ENCODE measurements around the gene HS3ST1.

The HS3ST1 gene

DNA sequence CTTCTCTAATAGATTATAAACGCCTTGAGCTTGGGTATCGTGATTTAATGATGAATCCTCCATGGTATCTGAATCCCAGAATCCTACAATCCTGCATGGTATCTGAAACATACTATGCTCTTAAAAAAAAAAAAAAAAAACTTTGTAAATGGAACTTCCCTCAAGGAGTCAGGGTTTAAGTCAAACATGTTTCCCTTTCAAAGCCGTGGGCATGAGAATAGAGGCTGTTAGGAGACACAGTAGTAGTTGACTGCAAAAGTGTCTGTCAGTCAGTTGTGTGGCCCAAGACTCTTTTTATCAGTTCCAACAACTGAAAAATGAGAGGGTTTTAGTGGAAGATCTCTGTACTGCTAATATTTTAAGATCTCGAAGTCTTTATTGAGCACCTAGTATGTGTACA, 2.4 kb upstream of the HS3ST1 start:
- no peak for DNase-seq (ENCODE audit: low spot score)

DNA sequence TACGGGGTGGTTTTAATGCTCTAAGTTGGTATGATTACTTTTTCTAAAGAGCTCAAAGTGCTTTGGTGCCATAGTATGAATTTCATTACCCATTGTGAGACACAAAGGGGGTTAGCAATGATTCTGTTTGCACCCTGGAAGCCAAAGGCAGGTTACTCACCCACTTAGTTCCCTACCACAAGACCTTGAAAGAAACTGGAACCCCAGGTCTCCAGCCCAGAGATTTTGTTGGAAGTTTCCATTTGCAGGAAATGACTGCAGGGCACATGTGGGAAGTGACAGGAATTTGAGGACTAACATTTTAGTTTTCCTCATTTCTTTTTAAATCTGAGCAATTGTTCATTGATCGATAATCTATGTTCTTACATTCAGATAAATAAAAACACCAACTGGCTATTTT, 1.8 kb upstream of the HS3ST1 start:
- no peak for DNase-seq (ENCODE audit: low spot score)

- DNase-seq (ENCODE audit: low spot score): no peak
Observed at GRCh38 chr4:11429699-11430045, 978 bp upstream of the HS3ST1 start.

DNA sequence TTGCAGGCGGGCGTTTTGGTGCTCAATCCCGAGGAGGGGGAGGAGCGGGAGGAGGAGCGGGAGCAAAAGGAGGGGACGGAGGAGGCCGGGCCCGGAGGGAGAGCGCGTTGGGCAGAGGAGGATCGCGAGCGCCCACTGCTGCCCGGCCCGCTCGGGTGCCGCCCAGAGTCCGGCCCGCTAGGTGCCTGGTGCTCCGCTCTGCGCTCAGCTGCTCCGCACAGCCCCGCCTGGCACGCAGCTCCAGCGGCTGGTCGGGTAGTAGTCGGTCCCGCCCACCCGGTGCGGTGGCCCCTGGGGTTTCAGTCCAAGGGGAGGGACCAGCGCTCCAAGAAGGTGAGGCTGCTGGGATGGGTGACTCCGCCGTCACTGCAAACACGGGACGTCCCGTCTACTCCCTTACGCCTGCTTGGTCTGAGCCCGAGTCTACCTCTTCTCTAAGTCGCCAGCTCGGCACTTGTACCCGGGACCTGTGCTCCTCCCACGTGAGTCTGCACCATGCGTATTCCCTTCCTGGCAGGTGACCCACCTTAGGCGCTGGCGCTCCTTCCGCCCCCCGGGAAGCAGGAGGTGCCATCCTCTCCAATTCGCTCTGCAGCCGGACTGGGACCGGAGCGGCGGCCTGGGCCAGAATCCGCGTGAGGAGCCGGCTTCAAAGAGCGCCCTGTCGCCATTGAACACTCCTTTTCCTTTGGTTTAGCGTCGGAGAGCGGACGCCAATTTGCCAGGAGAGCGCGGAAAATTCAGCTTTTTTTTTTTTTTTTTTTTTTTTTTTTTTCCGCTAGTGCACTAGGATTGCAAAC, 405 bp upstream of the HS3ST1 start:
- DNase-seq (ENCODE audit: low spot score): peak; percentile 80

GRCh38 chr4:11427121-11427996, 1.3 kb downstream of the HS3ST1 start:
- DNase-seq (ENCODE audit: low spot score): no peak

GRCh38 chr4:11426731-11427120, 2.0 kb downstream of the HS3ST1 start:
- no peak for DNase-seq (ENCODE audit: low spot score)

DNA sequence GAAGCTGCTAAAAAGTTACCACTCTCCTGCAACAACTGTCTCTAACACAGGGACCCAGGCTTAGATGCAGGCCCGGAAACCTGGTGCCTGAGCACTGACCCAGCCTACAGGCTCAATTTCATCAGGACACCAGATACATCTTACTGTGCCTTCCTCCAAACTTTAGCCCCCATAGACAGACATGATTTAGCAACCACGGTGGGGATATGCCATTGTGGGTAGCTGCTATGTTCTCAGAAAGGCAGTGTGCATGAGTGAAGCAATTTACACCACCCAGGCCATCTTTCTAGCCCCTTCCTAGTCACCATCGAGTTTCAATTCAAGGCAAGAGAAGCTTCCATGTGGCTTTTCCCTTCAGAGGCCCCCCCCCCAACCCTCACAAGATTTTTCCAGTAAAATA, 2.7 kb downstream of the HS3ST1 start:
- DNase-seq (ENCODE audit: low spot score): no peak

GRCh38 chr4:11424856-11425255, 3.8 kb downstream of the HS3ST1 start:
- no peak for DNase-seq (ENCODE audit: low spot score)

- DNase-seq (ENCODE audit: low spot score): no peak
Observed at GRCh38 chr4:11424000-11424399, 4.7 kb downstream of the HS3ST1 start.

DNA sequence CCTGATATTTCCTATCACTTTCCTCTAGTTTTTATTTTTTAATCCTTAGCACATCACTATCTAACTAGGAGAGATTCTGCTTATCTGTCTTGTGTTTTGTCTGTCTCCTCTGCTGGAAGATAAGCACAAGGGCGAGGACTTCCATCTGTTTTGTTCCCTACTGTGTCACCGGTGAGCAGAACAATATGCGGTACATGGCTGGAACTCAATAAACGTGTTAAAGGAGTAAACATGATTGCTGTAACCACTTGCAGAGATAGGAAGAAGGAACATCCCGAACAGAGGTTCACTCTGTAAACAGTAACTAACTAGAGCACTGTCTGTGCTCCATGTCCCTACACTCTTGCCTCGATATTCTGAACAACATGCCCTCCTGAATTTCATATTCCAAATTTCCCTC, 5.2 kb downstream of the HS3ST1 start:
- DNase-seq (ENCODE audit: low spot score): no peak

DNA sequence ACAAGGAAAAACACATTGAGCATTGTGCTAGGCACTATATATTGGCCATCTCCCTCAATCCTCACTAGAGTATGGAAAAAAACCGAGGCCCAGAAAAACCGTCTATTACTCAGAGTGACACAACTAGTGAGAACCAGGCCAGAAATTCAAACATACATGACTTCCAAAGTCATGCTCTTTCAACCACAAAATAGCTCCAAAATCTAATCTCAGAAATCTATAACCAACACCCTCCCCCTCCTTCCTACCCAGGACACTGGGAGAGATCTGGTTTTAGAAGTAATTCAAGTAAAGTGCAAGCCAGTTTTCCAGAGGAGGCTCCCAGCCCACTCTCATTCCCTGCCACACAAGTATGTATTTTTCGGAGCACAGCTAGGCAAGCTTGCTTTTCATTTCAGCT, 7.6 kb downstream of the HS3ST1 start:
- no peak for DNase-seq (ENCODE audit: low spot score)

- DNase-seq (ENCODE audit: low spot score): no peak
Observed at GRCh38 chr4:11420327-11420726, 8.4 kb downstream of the HS3ST1 start.

DNA sequence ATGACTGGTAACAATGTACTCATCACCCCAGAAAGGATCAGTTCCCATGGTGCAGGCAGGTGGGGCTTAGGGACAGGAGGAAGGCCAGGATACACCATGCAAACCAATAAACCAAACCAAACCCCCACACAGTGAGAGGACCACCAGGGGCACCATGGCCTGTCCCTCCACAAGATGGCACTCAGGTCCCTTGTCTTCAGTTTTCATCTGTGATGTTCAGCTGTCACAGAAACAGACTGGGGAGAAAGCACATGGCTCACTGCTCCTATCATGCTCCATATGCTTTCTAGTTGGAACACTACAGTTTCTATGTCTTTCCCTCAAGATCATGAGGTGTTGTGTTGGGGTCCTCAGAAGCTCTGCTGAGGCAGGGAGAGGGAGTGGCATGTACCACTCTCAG, 10.1 kb downstream of the HS3ST1 start:
- DNase-seq (ENCODE audit: low spot score): no peak

DNA sequence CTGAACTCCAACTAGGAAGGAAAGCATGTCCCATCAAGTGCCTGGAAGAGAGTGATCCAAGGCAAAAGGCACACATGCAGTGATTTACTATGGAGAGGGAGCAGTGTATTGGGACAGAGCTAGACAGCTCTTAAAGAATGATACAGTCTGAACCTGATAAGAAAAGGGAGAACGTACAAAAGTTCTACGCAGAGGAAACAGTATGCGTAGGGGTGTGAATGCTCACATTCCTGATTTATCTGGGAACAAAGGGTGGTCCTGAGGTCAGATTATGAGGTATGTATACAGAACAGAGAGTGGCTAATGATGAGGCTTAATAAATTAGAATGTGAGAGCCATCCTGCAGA, 12.0 kb downstream of the HS3ST1 start:
- DNase-seq (ENCODE audit: low spot score): no peak

GRCh38 chr4:11416071-11416766, 12.5 kb downstream of the HS3ST1 start:
- no peak for DNase-seq (ENCODE audit: low spot score)

DNA sequence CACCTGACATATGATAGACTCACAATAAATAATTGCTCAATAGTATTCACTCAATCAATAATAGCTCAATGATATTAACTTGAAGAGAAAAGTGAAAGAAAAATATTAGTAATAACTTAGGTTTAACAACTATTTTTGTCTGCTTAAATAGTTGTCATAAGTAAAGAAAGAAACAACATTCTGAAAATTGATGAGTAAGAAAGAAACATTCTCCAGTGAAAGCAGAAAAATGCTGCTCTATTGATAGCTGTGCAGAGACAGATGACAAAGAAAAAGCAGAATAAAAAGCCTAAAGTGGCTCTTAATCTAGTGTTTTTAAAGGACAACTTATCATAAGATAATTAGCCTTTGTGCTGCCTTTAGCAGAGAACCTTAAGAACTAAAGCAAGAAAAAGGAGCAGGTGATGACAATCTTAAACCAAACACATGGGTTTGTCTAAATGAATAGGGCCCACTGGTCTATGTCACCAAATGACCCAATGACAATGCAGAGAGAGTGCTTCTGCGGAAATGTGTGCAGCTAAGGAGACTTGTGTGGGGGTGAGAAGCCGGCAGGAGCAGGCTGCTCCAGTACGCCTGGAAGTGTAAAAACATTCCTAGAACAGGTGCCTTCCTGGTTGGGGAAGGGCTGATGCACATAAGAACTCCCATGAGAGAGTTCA, 13.2 kb downstream of the HS3ST1 start:
- DNase-seq (ENCODE audit: low spot score): no peak

DNA sequence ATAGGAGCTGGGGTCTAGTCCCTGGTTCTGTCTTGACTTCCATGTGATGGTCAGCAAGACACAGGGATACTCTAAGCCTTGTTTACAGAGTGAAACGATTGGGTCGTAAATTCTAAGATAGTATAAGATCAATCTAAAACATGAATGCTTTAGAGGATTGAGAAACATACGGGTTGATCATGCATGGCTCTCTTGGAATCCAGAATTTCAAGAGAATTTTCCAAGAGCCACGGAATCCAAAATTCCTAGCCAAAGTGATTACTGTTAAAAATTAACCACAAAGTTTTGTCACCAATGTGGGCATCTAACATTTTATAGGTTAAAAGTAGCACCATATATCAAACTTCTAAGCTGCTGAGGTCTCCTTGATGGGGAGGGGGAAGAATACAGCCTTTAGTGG, 16.5 kb downstream of the HS3ST1 start:
- no peak for DNase-seq (ENCODE audit: low spot score)

DNA sequence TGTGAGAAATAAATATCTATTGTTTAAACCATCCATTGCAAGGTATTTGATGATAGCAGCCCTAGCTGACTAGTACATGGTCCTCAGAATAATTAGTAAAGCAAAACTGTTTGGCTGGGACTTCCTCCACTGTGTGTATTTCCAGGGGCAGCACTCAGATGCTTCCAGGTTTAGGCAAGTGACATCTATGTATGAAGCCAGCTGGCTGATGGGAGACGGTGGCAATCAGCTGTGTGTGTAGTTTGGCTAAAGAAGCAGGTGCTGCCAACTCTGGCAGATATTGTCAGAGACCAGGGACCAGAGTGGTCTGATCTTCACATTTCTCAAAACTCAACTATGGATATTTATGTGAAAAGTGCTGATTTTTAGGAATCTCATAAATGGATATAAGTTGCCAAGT, 19.1 kb downstream of the HS3ST1 start:
- DNase-seq (ENCODE audit: low spot score): no peak

GRCh38 chr4:11408233-11408967, 20.3 kb downstream of the HS3ST1 start:
- DNase-seq (ENCODE audit: low spot score): no peak

GRCh38 chr4:11407551-11407950, 21.1 kb downstream of the HS3ST1 start:
- no peak for DNase-seq (ENCODE audit: low spot score)

DNA sequence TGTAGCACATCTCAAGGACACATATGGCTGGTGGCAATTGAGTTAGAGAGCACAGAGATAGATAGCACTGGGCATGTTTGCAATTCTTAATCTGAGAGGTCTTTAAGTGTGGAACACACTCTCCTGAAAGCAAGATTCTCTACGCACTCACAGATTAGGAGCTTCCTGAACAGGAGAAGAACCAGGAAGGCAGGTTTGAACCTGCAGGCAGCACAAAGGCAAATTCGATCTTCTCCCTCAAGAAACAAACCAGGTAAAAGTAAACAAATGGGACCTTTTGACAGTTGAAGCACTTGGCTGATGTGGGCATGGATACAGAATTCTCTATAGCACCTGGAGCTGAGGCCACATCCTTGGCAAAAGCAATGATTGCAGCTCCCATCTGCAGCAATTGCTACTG, 24.3 kb downstream of the HS3ST1 start:
- DNase-seq (ENCODE audit: low spot score): no peak

- DNase-seq (ENCODE audit: low spot score): no peak
Observed at GRCh38 chr4:11402192-11402591, 26.5 kb downstream of the HS3ST1 start.

Data from left forelimb (tissue), 1 donor.